ENCODE data around the gene ZNF423. TPM values are rescaled to one million over a fixed set of nuclear protein-coding genes. Genes with fewer than 3 reads are reported as not detected.

The ZNF423 gene
- total RNA-seq, 1 experiment from 2014 or later: 0.49 TPM

DNA sequence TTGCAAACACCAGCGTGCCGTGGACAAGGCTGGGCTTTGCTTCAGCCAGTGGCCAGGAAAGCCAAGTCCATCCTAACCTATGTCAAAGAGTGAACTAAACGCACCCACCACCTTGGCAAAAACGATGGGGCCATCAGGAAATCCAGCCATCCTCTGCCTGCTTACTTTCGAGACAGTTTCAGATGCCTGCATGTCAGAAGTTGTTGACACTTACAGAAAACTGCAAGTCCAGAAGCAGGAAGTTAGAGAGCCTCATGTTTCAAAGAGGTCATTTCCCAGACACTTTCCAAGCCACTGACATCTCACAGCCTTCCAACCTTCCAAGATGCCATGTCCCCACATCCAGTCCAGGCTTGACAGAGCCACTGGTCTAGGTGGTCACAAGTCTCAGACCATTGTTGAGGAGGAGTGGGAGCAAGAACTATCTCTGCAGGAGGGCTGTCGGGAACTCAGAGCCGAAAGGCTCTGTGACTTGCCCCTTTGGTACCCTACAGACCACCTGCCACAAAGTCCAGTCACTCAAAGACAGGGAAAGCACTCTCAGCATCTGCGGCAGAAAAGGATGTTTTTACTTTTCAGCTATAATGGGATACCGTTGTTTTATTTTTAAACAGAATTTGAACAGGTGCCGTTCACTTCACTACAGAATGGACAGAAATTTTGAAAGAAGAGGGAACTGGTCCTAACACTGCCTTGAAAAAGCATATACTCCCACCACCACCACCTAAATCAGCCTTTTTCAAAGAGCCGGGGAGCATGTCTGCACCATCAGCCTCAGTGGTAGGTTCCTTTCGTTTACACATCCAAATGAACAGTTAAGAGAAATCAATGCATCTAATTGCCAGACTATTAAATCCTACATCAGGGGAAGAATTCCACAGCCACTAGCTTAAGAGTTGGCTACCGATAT, 5.1 kb downstream of the ZNF423 start:
- H3K27me3 ChIP-seq (ENCODE audit: control insufficient read depth, insufficient read depth, low read length): peaks cover 6% of the 10 kb centered on the region
- H3K4me1 ChIP-seq (ENCODE audit: control insufficient read depth, insufficient read depth, low read length): no peaks in the 10 kb centered on the region
- no peaks in the 10 kb centered on the region for H3K36me3 ChIP-seq (ENCODE audit: control insufficient read depth, insufficient read depth, low read length)
- POLR2A ChIA-PET: no interaction called here
- ATAC-seq (no peak), DNase-seq (ENCODE audit: low read depth, low spot score) (no peak)
- intact Hi-C loops (cut with micrococcal nuclease; ENCODE audit: unreplicated experiment) (no loop called here), in situ Hi-C loops (cut with HindIII; ENCODE audit: low pct_unique_long_range_greater_than_20kb, low sequenced_read_pairs) (no loop called here)
- no TSS peak for BruUV-seq (replicated peaks)
- H3K27ac ChIP-seq (ENCODE audit: low read length): no peak overlapping the region
- no peak for TF ChIP-seq SIN3A (IDR thresholded peaks at IDR 0.05; ENCODE audit: borderline replicate concordance, insufficient read depth, low read depth, low read length)
- no peak for TF ChIP-seq REST (IDR thresholded peaks at IDR 0.05; ENCODE audit: insufficient read depth in 1 of 2, low read depth in 2 of 2, low read length in 1 of 2)
- no peak for TF ChIP-seq POLR2AphosphoS5 (IDR thresholded peaks at IDR 0.05; ENCODE audit: low read depth, low read length)
- no peak for TF ChIP-seq CTCF (IDR thresholded peaks at IDR 0.05)
- TF ChIP-seq TCF7L2 (IDR thresholded peaks at IDR 0.05; ENCODE audit: low read depth, low read length): no peak
- H3K9me3 ChIP-seq (ENCODE audit: control insufficient read depth, insufficient read depth, low read depth, low read length): no peaks in the 10 kb centered on the region
- CTCF ChIA-PET: no interaction called here
- H3K4me3 ChIP-seq (ENCODE audit: low read depth in 2 of 2, low read length in 2 of 2): no peak overlapping the region

- ATAC-seq: no peak
- no peak for DNase-seq (ENCODE audit: low read depth, low spot score)
- Histone ChIP-seq H3K27me3 (ENCODE audit: control insufficient read depth, insufficient read depth, low read length) (peaks cover 6% of the 10 kb centered on the region), H3K36me3 (ENCODE audit: control insufficient read depth, insufficient read depth, low read length) (no peaks in the 10 kb centered on the region), H3K4me3 (ENCODE audit: low read depth in 2 of 2, low read length in 2 of 2) (no peak overlapping the region), H3K9me3 (ENCODE audit: control insufficient read depth, insufficient read depth, low read depth, low read length) (no peaks in the 10 kb centered on the region), H3K27ac (ENCODE audit: low read length) (no peak overlapping the region), H3K4me1 (ENCODE audit: control insufficient read depth, insufficient read depth, low read length) (no peaks in the 10 kb centered on the region)
- CTCF ChIA-PET: no interaction called here
- intact Hi-C loops (cut with micrococcal nuclease; ENCODE audit: unreplicated experiment) (loop anchor here (10.0 kb wide), 1 partner anchor 55 kb away; no protein-coding TSS in a partner anchor), in situ Hi-C loops (cut with HindIII; ENCODE audit: low pct_unique_long_range_greater_than_20kb, low sequenced_read_pairs) (no loop called here)
- TF ChIP-seq TCF7L2 (IDR thresholded peaks at IDR 0.05; ENCODE audit: low read depth, low read length) (no peak), CTCF (IDR thresholded peaks at IDR 0.05) (no peak), REST (IDR thresholded peaks at IDR 0.05; ENCODE audit: insufficient read depth in 1 of 2, low read depth in 2 of 2, low read length in 1 of 2) (no peak), POLR2AphosphoS5 (IDR thresholded peaks at IDR 0.05; ENCODE audit: low read depth, low read length) (no peak), SIN3A (IDR thresholded peaks at IDR 0.05; ENCODE audit: borderline replicate concordance, insufficient read depth, low read depth, low read length) (no peak)
- POLR2A ChIA-PET: no interaction called here
- BruUV-seq (replicated peaks): no TSS peak
These were observed 6.2 kb downstream of the ZNF423 start for GRCh38 chr16:49849754-49850108.
